ENCODE results near the gene CDAN1. TPM values are rescaled to one million over a fixed set of nuclear protein-coding genes. Genes with fewer than 3 reads are reported as not detected.

Gene CDAN1
- total and polyA plus RNA-seq, 2 of the 4 experiments (the other 2 are of a cell fraction): 4.7 to 5.6 TPM

GRCh38 chr15:42693942-42694341 lies 43.0 kb downstream of the CDAN1 start:
- Histone ChIP-seq H2BK15ac (ENCODE audit: low read depth, low read length) (no peak overlapping the region), H3K9ac (ENCODE audit: low read depth, low read length) (no peak overlapping the region), H2BK20ac (ENCODE audit: low read depth, low read length) (no peak overlapping the region), H2AK9ac (replicated peaks; ENCODE audit: low read depth, low read length, poor library complexity) (no peak overlapping the region), H3K14ac (replicated peaks; ENCODE audit: low read depth, low read length) (no peak overlapping the region), H3K4ac (ENCODE audit: low read depth, low read length) (no peak overlapping the region), H2AFZ (replicated peaks; ENCODE audit: low read length, poor library complexity) (no peak overlapping the region), H3K36me3 (ENCODE audit: control insufficient read depth, insufficient read depth, low read length) (peaks cover 22% of the 10 kb centered on the region), H3K4me1 (ENCODE audit: control insufficient read depth, insufficient read depth, low read length) (no peaks in the 10 kb centered on the region), H3K18ac (ENCODE audit: low read depth, low read length) (no peak overlapping the region), H3K4me3 (ENCODE audit: insufficient read depth, low read depth, low read length) (no peak overlapping the region), H3K27me3 (ENCODE audit: control insufficient read depth, insufficient read depth, low read length) (no peaks in the 10 kb centered on the region), H2BK5ac (ENCODE audit: low read depth, low read length, poor library complexity, severe bottlenecking) (no peak overlapping the region), H4K20me1 (ENCODE audit: insufficient read depth, low read length) (no peaks in the 10 kb centered on the region), H4K5ac (ENCODE audit: low read depth, low read length) (no peak overlapping the region), H2BK120ac (ENCODE audit: low read depth, low read length) (no peak overlapping the region), H3K79me1 (ENCODE audit: low read depth in 1 of 2, low read length in 2 of 2) (no peaks in the 10 kb centered on the region), H3K56ac (ENCODE audit: extremely low read depth, insufficient read depth, low read length) (no peak overlapping the region), H3K9me1 (ENCODE audit: insufficient read depth, low read length) (peaks cover 17% of the 10 kb centered on the region; the same call in 1 of the 2 replicates), H3K23ac (ENCODE audit: low read depth, low read length) (no peak overlapping the region), H4K8ac (ENCODE audit: low read depth in 2 of 2, low read length in 2 of 2) (no peak overlapping the region), H4K91ac (ENCODE audit: insufficient read depth, low read depth, low read length) (no peak overlapping the region), H3K9me3 (ENCODE audit: control insufficient read depth, insufficient read depth, low read length) (no peaks in the 10 kb centered on the region), H3K4me2 (ENCODE audit: low read depth, low read length) (no peak overlapping the region), H2AK5ac (ENCODE audit: low read depth, low read length) (no peak overlapping the region), H3K27ac (ENCODE audit: insufficient read depth, low read length) (no peak overlapping the region)
- BruUV-seq (replicated peaks): no TSS peak
- ChIA-PET POLR2A (ENCODE audit: unreplicated experiment) (no interaction called here), CTCF (interaction anchor here (0.6 kb wide), 1 partner anchor 225 kb away, joined by 4 read pairs; no protein-coding TSS in a partner anchor)
- dilution Hi-C loops (cut with HindIII; ENCODE audit: low sequenced_read_pairs, unreplicated experiment): no loop called here
- 100% methylated on average over 1 of the region's 6 CpGs; no CpG with 5 or more reads in 1 of the 2 experiments for WGBS, 2 experiments (ENCODE audit: extremely low coverage in 2 of 2, insufficient read length in 1 of 2)
- TF ChIP-seq MXI1 (IDR thresholded peaks at IDR 0.05; ENCODE audit: borderline replicate concordance, low read depth, low read length) (no peak), RCOR1 (IDR thresholded peaks at IDR 0.05; ENCODE audit: insufficient replicate concordance, low read length) (no peak), RFX5 (IDR thresholded peaks at IDR 0.05; ENCODE audit: low read depth, low read length) (no peak), USF2 (IDR thresholded peaks at IDR 0.05; ENCODE audit: low read depth, low read length) (no peak), POLR2A (IDR thresholded peaks at IDR 0.05; ENCODE audit: low read depth, low read length) (no peak), NFE2L2 (IDR thresholded peaks at IDR 0.05; ENCODE audit: low read depth, low read length) (no peak), FOS (IDR thresholded peaks at IDR 0.05; ENCODE audit: low read depth, low read length) (no peak), MAFK (IDR thresholded peaks at IDR 0.05; ENCODE audit: low read depth, low read length) (no peak), BHLHE40 (IDR thresholded peaks at IDR 0.05; ENCODE audit: low read depth, low read length) (no peak), CHD1 (IDR thresholded peaks at IDR 0.05; ENCODE audit: low read depth, low read length) (no peak), SMC3 (IDR thresholded peaks at IDR 0.05; ENCODE audit: low read depth, low read length) (no peak), CEBPB (IDR thresholded peaks at IDR 0.05; ENCODE audit: low read depth, low read length) (no peak), ELK1 (IDR thresholded peaks at IDR 0.05; ENCODE audit: borderline replicate concordance, low read depth, low read length) (no peak), MAZ (IDR thresholded peaks at IDR 0.05; ENCODE audit: borderline replicate concordance, low read depth, low read length) (no peak)
- intact Hi-C loops (cut with micrococcal nuclease): no loop called here
- DNase-seq: no peak
- in situ Hi-C loops (cut with MboI; ENCODE audit: low sequenced_read_pairs): no loop called here
- ATAC-seq (ENCODE audit: low read depth): no peak

Data from IMR-90 (cell line).